Measurements from ENCODE around the gene PDSS2. TPM values are rescaled to one million over a fixed set of nuclear protein-coding genes. Genes with fewer than 3 reads are reported as not detected.

Gene PDSS2
- total and polyA plus RNA-seq, 10 donors = 4.3 to 16.6 (median 11.7) TPM

DNA sequence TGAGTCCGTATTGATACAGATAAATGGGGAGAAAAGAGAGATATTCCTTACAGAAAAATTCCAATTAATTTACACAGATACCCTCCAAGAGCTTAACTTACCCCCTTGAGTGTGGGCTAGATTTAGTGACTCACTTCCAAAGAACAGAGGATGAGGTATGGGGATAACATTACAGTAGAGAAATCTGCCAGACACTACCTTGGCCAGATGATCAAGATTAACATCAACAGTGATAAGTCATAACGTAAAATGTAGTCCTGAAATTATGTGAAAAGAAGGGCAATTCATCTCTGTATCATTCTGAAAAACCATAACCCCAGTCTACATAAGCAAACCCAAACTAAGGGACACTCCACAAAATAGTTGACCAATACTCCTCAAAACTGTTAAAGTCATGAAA lies 69.3 kb downstream of the PDSS2 start:
- Histone ChIP-seq H3K4me1 (no peaks in the 10 kb centered on the region), H3K27ac (no peak overlapping the region), H3K36me3 (peaks cover 0 to 17% (median 0%) of the 10 kb centered on the region in 6 donors), H3K9me3 (peaks cover 0 to 27% (median 24%) of the 10 kb centered on the region in 8 donors), H3K27me3 (replicated peaks in 1 of 7) (no peaks in the 10 kb centered on the region), H3K4me3 (no peak overlapping the region)
- WGBS, 5 donors = 87 to 97% (median 95%) methylated on average over 2 of the region's 2 CpGs
- no peak for DNase-seq
- intact Hi-C loops (cut with DNase I; ENCODE audit: low total_unique reads) = no loop called here
- TF ChIP-seq POLR2AphosphoS5 (IDR thresholded peaks at IDR 0.05) (no peak), POLR2A (IDR thresholded peaks at IDR 0.05) (no peak), CTCF (IDR thresholded peaks at IDR 0.05 in 8 of 11, conservative IDR thresholded peaks at IDR 0.05 in 3 of 11) (no peak)

- Histone ChIP-seq H3K27ac (no peak overlapping the region), H3K36me3 (no peaks in the 10 kb centered on the region), H3K9me3 (no peaks in the 10 kb centered on the region), H3K4me3 (no peak overlapping the region), H3K4me1 (no peaks in the 10 kb centered on the region), H3K27me3 (replicated peaks in 1 of 7) (no peaks in the 10 kb centered on the region)
- DNase-seq = no peak
- TF ChIP-seq POLR2AphosphoS5 (IDR thresholded peaks at IDR 0.05) = no peak
- TF ChIP-seq POLR2A (IDR thresholded peaks at IDR 0.05) = no peak
- TF ChIP-seq CTCF (IDR thresholded peaks at IDR 0.05 in 8 of 11, conservative IDR thresholded peaks at IDR 0.05 in 3 of 11) = no peak
- intact Hi-C loops (cut with DNase I; ENCODE audit: low total_unique reads) = no loop called here
- WGBS, 5 donors = 85 to 97% (median 94%) methylated on average over 2 of the region's 2 CpGs
Observed at GRCh38 chr6:107386904-107387303, 72.5 kb downstream of the PDSS2 start.

GRCh38 chr6:107386340-107386739 lies 73.0 kb downstream of the PDSS2 start:
- no peak for DNase-seq
- no peaks in the 10 kb centered on the region for H3K36me3 ChIP-seq
- no peak overlapping the region for H3K27ac ChIP-seq
- intact Hi-C loops (cut with DNase I; ENCODE audit: low total_unique reads) = no loop called here
- no peaks in the 10 kb centered on the region for H3K9me3 ChIP-seq
- H3K4me3 ChIP-seq = no peak overlapping the region
- WGBS, 5 donors = 81 to 100% (median 83%) methylated on average over 1 of the region's 1 CpG
- no peaks in the 10 kb centered on the region for H3K27me3 ChIP-seq (replicated peaks in 1 of 7)
- TF ChIP-seq CTCF (IDR thresholded peaks at IDR 0.05 in 8 of 11, conservative IDR thresholded peaks at IDR 0.05 in 3 of 11) (no peak), POLR2A (IDR thresholded peaks at IDR 0.05) (no peak), POLR2AphosphoS5 (IDR thresholded peaks at IDR 0.05) (no peak)
- no peaks in the 10 kb centered on the region for H3K4me1 ChIP-seq

GRCh38 chr6:107383705-107384104 lies 75.7 kb downstream of the PDSS2 start:
- intact Hi-C loops (cut with DNase I; ENCODE audit: low total_unique reads) = no loop called here
- TF ChIP-seq POLR2A (IDR thresholded peaks at IDR 0.05) (no peak), CTCF (IDR thresholded peaks at IDR 0.05 in 8 of 11, conservative IDR thresholded peaks at IDR 0.05 in 3 of 11) (no peak), POLR2AphosphoS5 (IDR thresholded peaks at IDR 0.05) (no peak)

More at GRCh38 chr6:107383705-107384104, 75.7 kb downstream of the PDSS2 start:
- Histone ChIP-seq H3K27me3 (replicated peaks in 1 of 7) (no peaks in the 10 kb centered on the region), H3K27ac (no peak overlapping the region), H3K4me3 (no peak overlapping the region), H3K9me3 (peaks cover 0 to 17% (median 6%) of the 10 kb centered on the region in 8 donors), H3K4me1 (no peaks in the 10 kb centered on the region), H3K36me3 (no peaks in the 10 kb centered on the region)
- DNase-seq = no peak
